Activated T-cell treated with anti-CD3 and anti-CD28 coated beads, Interleukin-2, amount 50 U/mL, for 1 hour (primary cell): Measurements from ENCODE around the gene MRPL32.

Experiments used
- DNase-seq: peaks from one replicate; pipeline ENCODE4 v3.0.0-alpha.2; 2020

MRPL32 gene

GRCh38 chr7:42972699-42973500 lies 40.7 kb downstream of the MRPL32 start:
- no peak for DNase-seq

- DNase-seq = no peak
Measured at GRCh38 chr7:42976371-42976770, 44.2 kb downstream of the MRPL32 start.

GRCh38 chr7:42978496-42978895 lies 46.3 kb downstream of the MRPL32 start:
- DNase-seq = no peak

- DNase-seq = no peak
Measured at GRCh38 chr7:42980084-42980483, 47.9 kb downstream of the MRPL32 start.

GRCh38 chr7:42980514-42980913 lies 48.3 kb downstream of the MRPL32 start:
- DNase-seq = no peak

- DNase-seq = no peak
Measured at GRCh38 chr7:42981601-42982000, 49.4 kb downstream of the MRPL32 start.

GRCh38 chr7:42982604-42983115 lies 50.5 kb downstream of the MRPL32 start:
- DNase-seq = no peak

- no peak for DNase-seq
Measured at GRCh38 chr7:42984137-42984536, 52.0 kb downstream of the MRPL32 start.

- no peak for DNase-seq
Measured at GRCh38 chr7:42986213-42986612, 54.0 kb downstream of the MRPL32 start.

GRCh38 chr7:42986781-42987248 lies 54.6 kb downstream of the MRPL32 start:
- DNase-seq = no peak
